Body of pancreas (tissue), 4 donors: Measurements from ENCODE around the gene SLC10A7.

Experiments used
- CTCF ChIP-seq, 7 experiments: fragments of 450-650 bp in 4 of 7; fragments of 200-600 bp in 3 of 7; sonication (generic) in 3 of 7; IDR thresholded peaks; one replicate each; pipeline ENCODE4 v1.5.1; 2016 to 2019; ENCODE audit warnings: antibody characterized with exemption in 7 of 7
- POLR2A ChIP-seq, 3 donors: fragments of 450-650 bp; IDR thresholded peaks; one replicate each; pipeline ENCODE4 v1.6.1; 2016; ENCODE audit warnings: antibody characterized with exemption in 3 of 3, mild to moderate bottlenecking in 2 of 3

- TF ChIP-seq CTCF (IDR thresholded peaks at IDR 0.05) (no peak), POLR2A (IDR thresholded peaks at IDR 0.05) (no peak)
Measured at GRCh38 chr4:146443525-146443924, 78.2 kb downstream of the SLC10A7 start.
